BLaER1 treated with 17β-estradiol and CSF1 and Interleukin-3, amounts not matched to agents 10 nM and 100 nM (cell line): ENCODE data around the gene CCDC85C.

Source experiments
- H3K27ac ChIP-seq, 11 experiments: shearing (Covaris generic); formaldehyde crosslinking; 2 replicates each; pipeline ENCODE4 v1.8.1; 2022
- H3K27me3 ChIP-seq, 11 experiments: shearing (Covaris generic); formaldehyde crosslinking; 2 replicates each; pipeline ENCODE4 v1.8.1; 2022
- H3K36me3 ChIP-seq, 11 experiments: shearing (Covaris generic); formaldehyde crosslinking; 2 replicates each; pipeline ENCODE4 v1.8.1; 2022
- H3K4me1 ChIP-seq, 10 experiments: shearing (Covaris generic); formaldehyde crosslinking; 2 replicates each; pipeline ENCODE4 v1.8.1; 2022
- H3K4me2 ChIP-seq, 11 experiments: shearing (Covaris generic); formaldehyde crosslinking; 2 replicates each; pipeline ENCODE4 v1.8.1; 2022
- H3K4me3 ChIP-seq, 10 experiments: shearing (Covaris generic); formaldehyde crosslinking; 2 replicates each; pipeline ENCODE4 v1.8.1; 2022
- H3K9ac ChIP-seq, 11 experiments: shearing (Covaris generic); formaldehyde crosslinking; 2 replicates each; pipeline ENCODE4 v1.8.1; 2022
- H3K9me3 ChIP-seq, 11 experiments: shearing (Covaris generic); formaldehyde crosslinking; replicated peaks in 1 of 11; 2 replicates each; pipeline ENCODE4 v1.8.1; 2022
- H4K20me1 ChIP-seq, 11 experiments: shearing (Covaris generic); formaldehyde crosslinking; 2 replicates each; pipeline ENCODE4 v1.8.1; 2022
- Cebpa-rat ChIP-seq, 11 experiments: shearing (Covaris generic); IDR thresholded peaks; 2 replicates each; pipeline ENCODE4 v1.8.1; 2022

CCDC85C gene

GRCh38 chr14:99592933-99593753 is 10.9 kb downstream of the CCDC85C start:
- H3K27ac ChIP-seq: peak overlapping the region in 2 of 11 experiments; percentile 26 to 42; a peak in 4 of 22 replicates
- H3K9me3 ChIP-seq: no peaks in the 10 kb centered on the region
- H3K36me3 ChIP-seq: no peaks in the 10 kb centered on the region
- peak overlapping the region in 6 of 11 experiments; percentile 11 to 96 (median 86); a peak in 5 of 22 replicates for H3K4me2 ChIP-seq
- H3K27me3 ChIP-seq: no peaks in the 10 kb centered on the region
- H3K9ac ChIP-seq: no peak overlapping the region
- no peak for TF ChIP-seq Cebpa-rat (IDR thresholded peaks at IDR 0.05)
- H4K20me1 ChIP-seq: peaks cover 0 to 61% (median 16%) of the 10 kb centered on the region in 11 experiments; a peak in 8 of 22 replicates
- H3K4me1 ChIP-seq: peaks cover 55 to 98% (median 93%) of the 10 kb centered on the region in 10 experiments
- H3K4me3 ChIP-seq: no peak overlapping the region

GRCh38 chr14:99592394-99592793 is 11.6 kb downstream of the CCDC85C start:
- no peak for TF ChIP-seq Cebpa-rat (IDR thresholded peaks at IDR 0.05)
- Histone ChIP-seq H3K9me3 (no peaks in the 10 kb centered on the region), H3K4me1 (peaks cover 55 to 98% (median 93%) of the 10 kb centered on the region in 10 experiments), H3K4me2 (peak overlapping the region in 6 of 11 experiments; percentile 11 to 96 (median 86); a peak in 7 of 22 replicates), H3K4me3 (no peak overlapping the region), H3K27ac (peak overlapping the region in 2 of 11 experiments; percentile 26 to 42; a peak in 4 of 22 replicates), H3K27me3 (no peaks in the 10 kb centered on the region), H3K9ac (no peak overlapping the region), H4K20me1 (peaks cover 0 to 68% (median 18%) of the 10 kb centered on the region in 11 experiments; a peak in 10 of 22 replicates), H3K36me3 (no peaks in the 10 kb centered on the region)

GRCh38 chr14:99590746-99591555 is 13.1 kb downstream of the CCDC85C start:
- Histone ChIP-seq H3K27me3 (no peaks in the 10 kb centered on the region), H3K4me3 (no peak overlapping the region; a peak in 1 of 20 replicates), H3K4me2 (peak overlapping the region; percentile 72 to 98 (median 86)), H3K36me3 (no peaks in the 10 kb centered on the region), H3K27ac (peak overlapping the region in 8 of 11 experiments; percentile 4 to 73 (median 48); a peak in 10 of 22 replicates), H3K4me1 (peaks cover 46 to 98% (median 93%) of the 10 kb centered on the region in 10 experiments), H3K9ac (peak overlapping the region in 7 of 11 experiments; percentile 4 to 77 (median 65); a peak in 11 of 22 replicates), H4K20me1 (peaks cover 0 to 71% (median 31%) of the 10 kb centered on the region in 11 experiments; a peak in 13 of 22 replicates), H3K9me3 (no peaks in the 10 kb centered on the region)
- TF ChIP-seq Cebpa-rat (IDR thresholded peaks at IDR 0.05): no peak

GRCh38 chr14:99589651-99590530 is 14.1 kb downstream of the CCDC85C start:
- Histone ChIP-seq H3K9ac (peak overlapping the region in 8 of 11 experiments; percentile 43 to 77 (median 66); a peak in 12 of 22 replicates), H3K27me3 (no peaks in the 10 kb centered on the region), H3K27ac (peak overlapping the region in 8 of 11 experiments; percentile 49 to 73 (median 66); a peak in 14 of 22 replicates), H3K4me1 (peaks cover 46 to 98% (median 93%) of the 10 kb centered on the region in 10 experiments), H4K20me1 (peaks cover 0 to 81% (median 36%) of the 10 kb centered on the region in 11 experiments; a peak in 14 of 22 replicates), H3K9me3 (no peaks in the 10 kb centered on the region), H3K4me2 (peak overlapping the region; percentile 72 to 98 (median 86)), H3K36me3 (no peaks in the 10 kb centered on the region), H3K4me3 (peak overlapping the region in 5 of 10 experiments; percentile 11 to 42 (median 17); a peak in 6 of 20 replicates)
- no peak for TF ChIP-seq Cebpa-rat (IDR thresholded peaks at IDR 0.05)

GRCh38 chr14:99589031-99589441 is 15.0 kb downstream of the CCDC85C start:
- Histone ChIP-seq H4K20me1 (peaks cover 0 to 90% (median 38%) of the 10 kb centered on the region in 11 experiments; a peak in 15 of 22 replicates), H3K4me2 (peak overlapping the region; percentile 72 to 98 (median 86)), H3K4me3 (peak overlapping the region in 4 of 10 experiments; percentile 16 to 42 (median 29); a peak in 6 of 20 replicates), H3K27ac (peak overlapping the region in 9 of 11 experiments; percentile 44 to 73 (median 64); a peak in 19 of 22 replicates), H3K9me3 (no peaks in the 10 kb centered on the region), H3K27me3 (no peaks in the 10 kb centered on the region), H3K4me1 (peaks cover 42 to 98% (median 92%) of the 10 kb centered on the region in 10 experiments), H3K36me3 (no peaks in the 10 kb centered on the region), H3K9ac (peak overlapping the region; percentile 20 to 77 (median 59); a peak in 19 of 22 replicates)
- no peak for TF ChIP-seq Cebpa-rat (IDR thresholded peaks at IDR 0.05)

- no peak for TF ChIP-seq Cebpa-rat (IDR thresholded peaks at IDR 0.05)
- peaks cover 42 to 92% (median 86%) of the 10 kb centered on the region in 10 experiments for H3K4me1 ChIP-seq
- no peak overlapping the region for H3K4me3 ChIP-seq
- peak overlapping the region in 3 of 11 experiments; percentile 12 to 73 (median 70); a peak in 4 of 22 replicates for H3K27ac ChIP-seq
- peaks cover 0 to 86% (median 42%) of the 10 kb centered on the region in 11 experiments; a peak in 15 of 22 replicates for H4K20me1 ChIP-seq
- no peaks in the 10 kb centered on the region for H3K9me3 ChIP-seq
- peak overlapping the region in 9 of 11 experiments; percentile 78 to 98 (median 86); a peak in 15 of 22 replicates for H3K4me2 ChIP-seq
- H3K36me3 ChIP-seq: no peaks in the 10 kb centered on the region
- H3K27me3 ChIP-seq: no peaks in the 10 kb centered on the region
- H3K9ac ChIP-seq: peak overlapping the region in 5 of 11 experiments; percentile 13 to 68 (median 65); a peak in 5 of 22 replicates
Measured at GRCh38 chr14:99587460-99588278, 16.3 kb downstream of the CCDC85C start.
